NT2/D1 (cell line): ENCODE measurements around the gene SERPINA1.

ENCODE experiments used
- SUZ12 ChIP-seq: IDR thresholded peaks from 2 replicates; pipeline ENCODE4 v1.6.1; 2011; ENCODE audit not compliant: insufficient read length, insufficient read depth; ENCODE audit errors: extremely low read depth
- YY1 ChIP-seq: IDR thresholded peaks from 2 replicates; pipeline ENCODE4 v1.6.1; 2011; ENCODE audit not compliant: insufficient read length, insufficient read depth
- ZNF274 ChIP-seq: IDR thresholded peaks from 2 replicates; pipeline ENCODE4 v1.6.1; 2011; ENCODE audit warnings: mild to moderate bottlenecking, low read depth, low read length

DNA sequence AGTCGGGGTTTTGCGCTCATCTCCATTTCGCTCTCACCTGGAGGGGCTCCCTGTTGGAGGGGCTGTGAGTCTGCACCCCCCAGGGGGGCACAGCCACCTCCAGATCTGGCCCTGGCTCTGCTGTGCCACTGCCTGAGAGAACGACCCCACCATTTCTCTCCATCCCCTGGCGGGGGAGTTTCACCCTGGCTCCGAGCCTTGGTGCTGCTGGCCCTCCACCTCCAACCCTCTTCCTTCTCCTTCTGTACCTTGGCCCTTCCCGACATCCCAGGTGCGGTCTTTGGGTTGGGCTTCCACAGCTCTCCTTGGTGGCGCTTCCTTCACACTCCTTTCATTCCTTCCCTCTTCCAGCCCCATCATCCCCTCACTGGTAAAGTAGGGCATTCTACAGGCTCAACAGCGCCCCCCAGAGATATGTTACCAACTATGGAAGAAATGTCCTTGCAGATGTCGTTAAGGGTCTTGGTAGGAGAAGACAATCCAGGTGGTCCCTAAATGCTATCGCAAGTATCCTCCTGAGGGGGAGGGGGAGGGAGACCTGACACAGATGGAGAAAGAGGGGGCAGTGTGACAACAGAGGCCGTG, 16.3 kb downstream of the SERPINA1 start:
- TF ChIP-seq YY1 = no peak
- TF ChIP-seq ZNF274 = no peak
- no peak for TF ChIP-seq SUZ12
